OCI-LY1 (cell line): ENCODE results near the gene TNS3.

Experiments used
- EZH2 ChIP-seq: fragments of 200-600 bp; sonication (generic), shearing (Covaris generic); IDR thresholded peaks from 2 replicates; pipeline ENCODE4 v1.8.0; 2017; ENCODE audit warnings: borderline replicate concordance, mixed run types, mild to moderate bottlenecking, antibody characterized with exemption, low read length, moderate library complexity, mixed read lengths
- TF ChIP-seq, protein P1 (sequence below): fragments of 200-600 bp; sonication (generic), shearing (Covaris generic); IDR thresholded peaks from 2 replicates; pipeline ENCODE4 v1.5.1; 2017; ENCODE audit warnings: mild to moderate bottlenecking, antibody characterized with exemption, low read length, moderate library complexity, mixed read lengths

DNA sequence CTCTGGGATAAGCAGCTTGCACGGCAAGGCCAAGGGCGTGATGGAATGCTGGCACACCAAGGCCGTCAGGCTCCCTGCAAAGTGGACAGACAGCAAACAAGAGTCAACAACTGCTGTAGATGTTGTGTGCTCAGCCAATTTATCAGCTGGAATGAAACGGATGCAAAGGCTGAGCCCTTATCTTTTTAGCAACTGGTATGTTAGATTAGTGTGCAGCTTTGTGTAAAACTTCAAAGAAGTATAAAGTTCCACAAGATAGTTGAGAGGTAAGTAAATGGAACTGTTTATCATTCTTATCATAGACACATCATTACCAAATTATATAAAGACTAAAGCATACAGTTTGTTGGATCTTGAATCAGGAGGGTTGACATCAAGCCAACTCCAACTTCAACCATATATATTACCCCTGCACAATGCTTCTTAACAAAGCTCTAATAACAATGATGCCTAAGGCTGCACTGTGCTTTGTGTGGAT, 289.0 kb downstream of the TNS3 start:
- TF ChIP-seq, protein P1, sequence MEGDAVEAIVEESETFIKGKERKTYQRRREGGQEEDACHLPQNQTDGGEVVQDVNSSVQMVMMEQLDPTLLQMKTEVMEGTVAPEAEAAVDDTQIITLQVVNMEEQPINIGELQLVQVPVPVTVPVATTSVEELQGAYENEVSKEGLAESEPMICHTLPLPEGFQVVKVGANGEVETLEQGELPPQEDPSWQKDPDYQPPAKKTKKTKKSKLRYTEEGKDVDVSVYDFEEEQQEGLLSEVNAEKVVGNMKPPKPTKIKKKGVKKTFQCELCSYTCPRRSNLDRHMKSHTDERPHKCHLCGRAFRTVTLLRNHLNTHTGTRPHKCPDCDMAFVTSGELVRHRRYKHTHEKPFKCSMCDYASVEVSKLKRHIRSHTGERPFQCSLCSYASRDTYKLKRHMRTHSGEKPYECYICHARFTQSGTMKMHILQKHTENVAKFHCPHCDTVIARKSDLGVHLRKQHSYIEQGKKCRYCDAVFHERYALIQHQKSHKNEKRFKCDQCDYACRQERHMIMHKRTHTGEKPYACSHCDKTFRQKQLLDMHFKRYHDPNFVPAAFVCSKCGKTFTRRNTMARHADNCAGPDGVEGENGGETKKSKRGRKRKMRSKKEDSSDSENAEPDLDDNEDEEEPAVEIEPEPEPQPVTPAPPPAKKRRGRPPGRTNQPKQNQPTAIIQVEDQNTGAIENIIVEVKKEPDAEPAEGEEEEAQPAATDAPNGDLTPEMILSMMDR, result no peak
- TF ChIP-seq EZH2, result no peak
